ENCODE data around the gene RDH16.

Gene RDH16

DNA sequence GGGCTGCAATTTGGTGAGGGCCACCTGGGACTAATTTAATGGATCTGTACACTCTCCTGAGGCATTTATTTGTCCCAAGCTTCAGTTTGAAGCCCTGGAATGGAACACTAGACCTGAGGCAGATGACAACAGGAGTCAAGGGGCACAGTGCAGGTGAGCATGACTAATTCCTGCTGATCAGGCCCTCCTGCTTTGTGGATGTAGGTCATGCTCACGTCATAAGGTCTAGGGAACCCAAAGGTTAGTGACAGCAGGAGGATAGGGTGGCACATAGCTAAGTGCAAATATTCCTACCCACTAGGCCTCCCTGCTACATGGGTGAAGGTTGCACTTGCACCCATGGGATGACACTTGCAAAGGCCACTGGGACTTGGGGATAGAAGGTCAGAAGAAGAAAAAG is 54.0 kb downstream of the RDH16 start:
- no peak for DNase-seq (ENCODE audit: low read depth)
- no peak overlapping the region for H3K4me3 ChIP-seq (ENCODE audit: control insufficient read depth, low read depth, low read length)

More for the DNA sequence above, 54.0 kb downstream of the RDH16 start:
- no peak for TF ChIP-seq CTCF (conservative IDR thresholded peaks at IDR 0.05; ENCODE audit: control insufficient read depth, insufficient read depth, low read depth, low read length)
